ENCODE measurements around the gene KPTN.

The KPTN gene

GRCh38 chr19:47464675-47465419 is 19.2 kb downstream of the KPTN start:
- DNase-seq, result no peak

GRCh38 chr19:47461876-47462275 is 22.1 kb downstream of the KPTN start:
- DNase-seq, result no peak

GRCh38 chr19:47459477-47459876 is 24.5 kb downstream of the KPTN start:
- DNase-seq, result no peak

- no peak for DNase-seq
Observed at GRCh38 chr19:47458672-47459071, 25.3 kb downstream of the KPTN start.

- no peak for DNase-seq
Observed at GRCh38 chr19:47456721-47457474, 27.1 kb downstream of the KPTN start.

GRCh38 chr19:47450478-47450877 is 33.5 kb downstream of the KPTN start:
- DNase-seq, result no peak

GRCh38 chr19:47448360-47448727 is 35.7 kb downstream of the KPTN start:
- DNase-seq, result no peak

- DNase-seq, result peak; percentile 64 to 70
Observed at GRCh38 chr19:47447470-47448359, 36.3 kb downstream of the KPTN start.

GRCh38 chr19:47446534-47447469 is 37.2 kb downstream of the KPTN start:
- DNase-seq, result peak; percentile 49 to 55

- DNase-seq, result peak; percentile 30 to 43
Observed at GRCh38 chr19:47445937-47446402, 38.0 kb downstream of the KPTN start.

- DNase-seq, result no peak
Observed at GRCh38 chr19:47445527-47445926, 38.5 kb downstream of the KPTN start.

- DNase-seq, result no peak
Observed at GRCh38 chr19:47444388-47444821, 39.6 kb downstream of the KPTN start.

- DNase-seq, result no peak
Observed at GRCh38 chr19:47443331-47443730, 40.7 kb downstream of the KPTN start.

- DNase-seq, result no peak
Observed at GRCh38 chr19:47438793-47439220, 45.2 kb downstream of the KPTN start.

- no peak for DNase-seq
Observed at GRCh38 chr19:47437500-47437899, 46.5 kb downstream of the KPTN start.

GRCh38 chr19:47436712-47437401 is 47.2 kb downstream of the KPTN start:
- DNase-seq, result peak; percentile 85 to 89

GRCh38 chr19:47435883-47436417 is 48.1 kb downstream of the KPTN start:
- DNase-seq, result no peak

GRCh38 chr19:47435196-47435595 is 48.8 kb downstream of the KPTN start:
- DNase-seq, result no peak

GRCh38 chr19:47434088-47434487 is 49.9 kb downstream of the KPTN start:
- DNase-seq, result no peak

GRCh38 chr19:47433121-47433520 is 50.9 kb downstream of the KPTN start:
- DNase-seq, result no peak

GRCh38 chr19:47432499-47432898 is 51.5 kb downstream of the KPTN start:
- no peak for DNase-seq
